Neural crest cell (in vitro differentiated cells): ENCODE results near the gene NXPH2. TPM values are rescaled to one million over a fixed set of nuclear protein-coding genes. Genes with fewer than 3 reads are reported as not detected.
"Not testable (repeated sequence)": the region's sequence is repeated elsewhere in the genome, so short reads cannot be mapped to it uniquely, and the experiment has no call there.

Experiments
- DNase-seq: peaks from one replicate; pipeline ENCODE4 v3.0.0; 2021; ENCODE audit warnings: low read depth, mixed read lengths, low spot score
- H3K27ac Mint-ChIP-seq: one replicate; pipeline ENCODE4 v1.8.0; 2021; ENCODE audit warnings: mild to moderate bottlenecking, mixed read lengths; ENCODE audit not compliant: unreplicated experiment
- H3K27me3 Mint-ChIP-seq: 2 replicates; pipeline ENCODE4 v1.8.0; 2021; ENCODE audit warnings: low read depth, mild to moderate bottlenecking, mixed read lengths
- H3K36me3 Mint-ChIP-seq: 2 replicates; pipeline ENCODE4 v1.8.0; 2021; ENCODE audit warnings: low read depth, mild to moderate bottlenecking, mixed read lengths
- H3K4me1 Mint-ChIP-seq: 2 replicates; pipeline ENCODE4 v1.8.0; 2021; ENCODE audit warnings: mixed read lengths
- H3K4me3 Mint-ChIP-seq: one replicate; pipeline ENCODE4 v1.8.0; 2021; ENCODE audit warnings: mild to moderate bottlenecking, mixed read lengths
- H3K9me3 Mint-ChIP-seq: 2 replicates; pipeline ENCODE4 v1.8.0; 2021; ENCODE audit warnings: mixed read lengths
- total RNA-seq: library from RNA; stranded (reverse); gene quantifications from 2 replicates; pipeline ENCODE4 v1.2.1, GENCODE V29; 2021
- TF ChIP-seq, protein P1 (sequence below): fragments of 200-600 bp; sonication (generic); conservative IDR thresholded peaks from 2 replicates; pipeline ENCODE4 v1.5.0; 2021; ENCODE audit warnings: antibody characterized with exemption, mild to moderate bottlenecking

Gene NXPH2
- total RNA-seq, 1 donor from 2014 or later = 3.6 TPM

DNA sequence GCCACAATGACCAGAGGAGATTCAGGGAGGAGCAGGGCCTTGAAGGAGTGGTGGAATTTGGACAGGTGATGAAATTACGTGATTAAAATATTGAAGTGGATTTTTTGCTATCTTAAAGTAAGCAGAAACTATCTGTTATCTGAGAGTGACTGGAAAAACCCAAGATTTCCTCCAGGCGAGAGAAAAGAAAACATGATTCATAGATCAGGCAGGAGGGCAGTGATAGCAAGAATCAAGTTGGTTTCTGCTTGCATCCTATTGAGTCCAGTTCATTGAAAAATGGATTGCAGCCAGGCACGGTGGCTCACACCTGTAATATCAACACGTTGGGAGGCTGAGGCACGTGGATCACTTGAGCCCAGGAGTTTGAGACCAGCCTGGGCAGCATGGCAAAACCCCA is 127.8 kb downstream of the NXPH2 start:
- no peaks in the 10 kb centered on the region for H3K4me1 Mint-ChIP-seq
- H3K4me3 Mint-ChIP-seq = no peak overlapping the region
- no peak for DNase-seq
- TF ChIP-seq, protein P1, sequence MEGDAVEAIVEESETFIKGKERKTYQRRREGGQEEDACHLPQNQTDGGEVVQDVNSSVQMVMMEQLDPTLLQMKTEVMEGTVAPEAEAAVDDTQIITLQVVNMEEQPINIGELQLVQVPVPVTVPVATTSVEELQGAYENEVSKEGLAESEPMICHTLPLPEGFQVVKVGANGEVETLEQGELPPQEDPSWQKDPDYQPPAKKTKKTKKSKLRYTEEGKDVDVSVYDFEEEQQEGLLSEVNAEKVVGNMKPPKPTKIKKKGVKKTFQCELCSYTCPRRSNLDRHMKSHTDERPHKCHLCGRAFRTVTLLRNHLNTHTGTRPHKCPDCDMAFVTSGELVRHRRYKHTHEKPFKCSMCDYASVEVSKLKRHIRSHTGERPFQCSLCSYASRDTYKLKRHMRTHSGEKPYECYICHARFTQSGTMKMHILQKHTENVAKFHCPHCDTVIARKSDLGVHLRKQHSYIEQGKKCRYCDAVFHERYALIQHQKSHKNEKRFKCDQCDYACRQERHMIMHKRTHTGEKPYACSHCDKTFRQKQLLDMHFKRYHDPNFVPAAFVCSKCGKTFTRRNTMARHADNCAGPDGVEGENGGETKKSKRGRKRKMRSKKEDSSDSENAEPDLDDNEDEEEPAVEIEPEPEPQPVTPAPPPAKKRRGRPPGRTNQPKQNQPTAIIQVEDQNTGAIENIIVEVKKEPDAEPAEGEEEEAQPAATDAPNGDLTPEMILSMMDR = no peak
- H3K9me3 Mint-ChIP-seq = peaks cover 2% of the 10 kb centered on the region
- no peaks in the 10 kb centered on the region for H3K27me3 Mint-ChIP-seq
- no peaks in the 10 kb centered on the region for H3K36me3 Mint-ChIP-seq
- H3K27ac Mint-ChIP-seq = no peak overlapping the region

DNA sequence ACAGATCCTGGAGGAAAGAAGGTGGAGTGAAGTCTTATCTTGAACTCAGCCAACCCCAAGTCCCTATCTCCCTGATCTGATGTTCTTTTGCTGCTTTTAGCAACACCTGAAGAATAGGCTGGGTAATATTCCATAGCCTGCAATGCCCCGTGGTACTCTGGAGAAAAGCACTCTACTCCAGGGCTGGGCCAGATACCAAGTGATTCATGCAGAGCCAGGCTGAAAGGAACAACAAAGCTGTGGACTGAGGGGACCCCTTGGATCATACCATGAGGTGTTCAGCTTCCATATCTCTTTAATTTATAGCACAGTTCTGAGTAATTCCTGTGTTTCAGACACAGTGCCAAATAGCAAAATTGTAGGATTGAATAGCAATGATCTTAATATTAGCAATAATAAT is 130.6 kb downstream of the NXPH2 start:
- Mint-ChIP-seq H3K27ac (no peak overlapping the region), H3K4me3 (no peak overlapping the region), H3K4me1 (no peaks in the 10 kb centered on the region), H3K36me3 (no peaks in the 10 kb centered on the region), H3K9me3 (peaks cover 2% of the 10 kb centered on the region), H3K27me3 (no peaks in the 10 kb centered on the region)
- DNase-seq = no peak
- TF ChIP-seq, protein P1 = no peak

DNA sequence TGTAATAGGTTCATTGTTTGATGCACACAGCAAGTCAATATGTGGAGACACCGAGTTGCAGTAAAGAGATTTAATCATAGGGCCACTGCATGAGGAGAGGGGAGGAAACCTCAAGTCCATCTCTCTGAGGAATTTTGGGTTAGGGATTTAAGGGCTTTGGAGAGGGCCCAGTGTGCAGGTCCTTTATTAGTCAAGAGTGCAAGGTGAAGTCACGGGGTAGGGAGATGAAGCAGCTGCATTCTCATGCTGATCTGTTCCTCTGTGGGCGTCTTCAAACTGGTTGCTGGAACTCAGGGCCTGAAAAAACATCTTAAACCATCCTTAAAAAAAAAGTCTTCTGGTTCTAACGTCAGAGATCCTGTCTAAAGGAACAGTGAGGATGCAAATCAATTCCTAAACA is 131.6 kb downstream of the NXPH2 start:
- Mint-ChIP-seq H3K27ac (no peak overlapping the region), H3K27me3 (no peaks in the 10 kb centered on the region), H3K4me3 (no peak overlapping the region), H3K4me1 (no peaks in the 10 kb centered on the region), H3K9me3 (no peaks in the 10 kb centered on the region), H3K36me3 (no peaks in the 10 kb centered on the region)
- DNase-seq = no peak
- TF ChIP-seq, protein P1 = no peak

DNA sequence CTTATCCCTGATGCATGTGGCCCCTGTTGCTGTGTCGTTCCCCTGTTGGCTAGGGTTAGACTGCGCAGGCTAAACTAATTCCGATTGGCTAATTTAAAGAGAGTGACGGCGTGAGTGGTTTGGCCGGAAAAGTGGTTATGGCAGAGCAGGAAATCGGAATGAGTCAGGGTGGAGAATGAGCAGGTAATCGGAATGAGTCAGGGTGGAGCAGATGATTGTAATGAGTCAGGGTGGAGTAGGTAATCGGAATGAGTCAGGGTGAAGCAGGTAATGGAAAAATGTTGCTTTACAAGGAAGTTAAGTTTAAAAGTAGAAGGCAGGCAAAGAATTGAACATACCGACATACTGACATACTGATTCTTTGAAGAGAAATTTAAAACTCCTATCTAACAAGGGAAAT is 135.4 kb downstream of the NXPH2 start:
- not testable (repeated sequence) for DNase-seq, H3K4me3 Mint-ChIP-seq, H3K36me3 Mint-ChIP-seq, H3K27me3 Mint-ChIP-seq, H3K4me1 Mint-ChIP-seq, H3K27ac Mint-ChIP-seq, H3K9me3 Mint-ChIP-seq

DNA sequence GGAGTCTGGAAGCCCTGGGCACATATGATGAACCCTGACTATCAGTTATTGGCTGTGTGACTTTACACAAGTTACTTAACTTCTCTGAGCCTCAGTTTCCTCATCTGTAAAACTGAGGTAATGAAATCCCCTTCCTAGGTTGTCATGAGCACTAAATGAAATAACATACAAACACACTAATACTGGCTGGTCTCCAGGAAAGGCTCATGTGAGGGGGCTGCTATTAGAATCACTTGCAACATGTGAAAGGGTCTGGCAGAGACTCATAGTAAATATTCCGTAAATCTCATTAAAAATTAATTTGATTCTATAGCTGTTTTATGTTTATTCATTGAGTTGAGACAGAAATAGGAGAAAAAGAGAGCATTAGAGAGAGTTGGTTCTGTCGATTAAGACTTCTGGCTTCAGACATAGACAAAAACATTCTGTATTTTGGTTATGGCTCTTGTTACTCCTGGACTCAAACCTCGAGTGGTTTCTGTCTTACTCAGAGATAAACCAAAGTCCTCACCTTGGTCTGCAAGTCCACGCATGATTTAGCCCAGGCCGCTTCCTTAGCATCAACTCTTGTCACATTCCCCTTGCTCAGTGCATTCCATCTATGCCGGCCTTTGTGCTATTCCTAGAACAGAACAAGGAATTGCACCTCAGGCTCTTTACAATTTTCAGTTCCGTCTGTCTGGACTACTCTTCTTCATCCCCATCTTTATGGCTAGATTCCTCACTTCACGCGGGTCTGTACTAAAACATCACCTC is 139.1 kb downstream of the NXPH2 start:
- no peak for DNase-seq
- H3K27ac Mint-ChIP-seq = no peak overlapping the region
- H3K27me3 Mint-ChIP-seq = no peaks in the 10 kb centered on the region
- no peaks in the 10 kb centered on the region for H3K36me3 Mint-ChIP-seq
- TF ChIP-seq, protein P1 = no peak
- no peaks in the 10 kb centered on the region for H3K9me3 Mint-ChIP-seq
- no peaks in the 10 kb centered on the region for H3K4me1 Mint-ChIP-seq
- no peak overlapping the region for H3K4me3 Mint-ChIP-seq

DNA sequence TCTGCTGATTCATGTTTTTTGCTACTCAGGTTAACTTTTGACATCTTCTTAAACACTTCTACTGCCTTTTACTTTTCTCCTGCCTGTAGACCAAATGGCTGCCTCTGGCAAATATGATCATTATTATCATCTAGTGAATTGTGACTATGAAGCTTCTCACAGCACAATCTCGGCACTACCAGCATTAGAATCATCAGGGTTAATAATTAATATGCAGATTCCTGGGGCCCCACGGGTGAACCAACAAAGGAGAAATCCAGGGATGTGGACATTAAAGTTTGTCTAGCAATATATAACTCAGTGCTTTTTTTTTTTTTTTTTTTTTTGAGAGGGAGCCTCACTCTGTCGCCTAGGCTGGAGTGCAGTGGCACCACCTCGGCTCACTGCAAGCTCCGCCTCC is 142.5 kb downstream of the NXPH2 start:
- H3K9me3 Mint-ChIP-seq = peaks cover 3% of the 10 kb centered on the region
- no peak overlapping the region for H3K27ac Mint-ChIP-seq
- no peaks in the 10 kb centered on the region for H3K27me3 Mint-ChIP-seq
- no peak overlapping the region for H3K4me3 Mint-ChIP-seq
- TF ChIP-seq, protein P1 = no peak
- no peaks in the 10 kb centered on the region for H3K36me3 Mint-ChIP-seq
- H3K4me1 Mint-ChIP-seq = no peaks in the 10 kb centered on the region
- DNase-seq = no peak
